CD4-positive, alpha-beta memory T cell (primary cell): ENCODE data around the gene CMIP. TPM values are rescaled to one million over a fixed set of nuclear protein-coding genes. Genes with fewer than 3 reads are reported as not detected.
A peak's percentile ranks its signal among the peaks of the same experiment; 100 is the strongest.

Experiments
- CTCF ChIA-PET: fragments of 350-600 bp; sonication (Branson Sonifier 250); formaldehyde crosslinking; loops from one replicate; lab custom pipeline; 2021; ENCODE audit warnings: inconsistent platforms; ENCODE audit not compliant: partially characterized antibody; lab: Charles Lee
- POLR2A ChIA-PET: fragments of 350-600 bp; sonication (Branson Sonifier 250); formaldehyde crosslinking; loops from one replicate; lab custom pipeline; 2021; ENCODE audit not compliant: partially characterized antibody; lab: Charles Lee
- DNase-seq, 5 donors: peaks; one replicate each; pipeline versions ENCODE4 v3.0.0 to v3.0.0-alpha.2; 2020 to 2022; ENCODE audit warnings: mixed read lengths in 1 of 5
- H3K27ac ChIP-seq: one replicate; pipeline ENCODE4 v1.7.0; 2013; ENCODE audit warnings: low read depth, low read length
- H3K27me3 ChIP-seq: 2 replicates; pipeline ENCODE4 v1.7.0; 2013; ENCODE audit warnings: mild to moderate bottlenecking, low read length, moderate library complexity; ENCODE audit not compliant: insufficient read depth
- H3K36me3 ChIP-seq: 2 replicates; pipeline ENCODE4 v1.7.0; 2013; ENCODE audit warnings: mild to moderate bottlenecking, low read length, moderate library complexity; ENCODE audit not compliant: insufficient read depth
- H3K4me1 ChIP-seq: 2 replicates; pipeline ENCODE4 v1.7.0; 2013; ENCODE audit warnings: mild to moderate bottlenecking, low read length, moderate library complexity; ENCODE audit not compliant: insufficient read depth
- H3K4me3 ChIP-seq, 2 donors: one replicate each; pipeline ENCODE4 v1.7.0; 2013; ENCODE audit warnings: low read length in 2 of 2, mild to moderate bottlenecking in 1 of 2
- H3K9me3 ChIP-seq, 2 donors: one replicate each; pipeline ENCODE4 v1.7.0; 2013; ENCODE audit warnings: low read length in 2 of 2, control low read depth in 1 of 2; ENCODE audit not compliant: control insufficient read depth in 1 of 2
- H3K27ac Mint-ChIP-seq, 7 donors: one replicate each; pipeline ENCODE4 v1.8.0; 2020 to 2021; ENCODE audit warnings: mixed read lengths in 7 of 7, mild to moderate bottlenecking in 6 of 7, inconsistent platforms in 3 of 7, moderate library complexity in 3 of 7
- H3K27me3 Mint-ChIP-seq, 2 donors: one replicate each; pipeline ENCODE4 v1.8.0; 2020 to 2021; ENCODE audit warnings: mixed read lengths in 2 of 2
- H3K36me3 Mint-ChIP-seq, 2 donors: one replicate each; pipeline ENCODE4 v1.8.0; 2020 to 2021; ENCODE audit warnings: mixed read lengths in 2 of 2, inconsistent platforms in 1 of 2, mild to moderate bottlenecking in 1 of 2
- H3K4me1 Mint-ChIP-seq, 4 donors: one replicate each; pipeline ENCODE4 v1.8.0; 2020 to 2021; ENCODE audit warnings: mixed read lengths in 4 of 4, mild to moderate bottlenecking in 1 of 4
- H3K4me3 Mint-ChIP-seq, 8 donors: one replicate each; pipeline ENCODE4 v1.8.0; 2020 to 2021; ENCODE audit warnings: mixed read lengths in 8 of 8, mild to moderate bottlenecking in 7 of 8, moderate library complexity in 6 of 8, inconsistent platforms in 3 of 8
- H3K9me3 Mint-ChIP-seq, 8 donors: one replicate each; pipeline ENCODE4 v1.8.0; 2020 to 2021; ENCODE audit warnings: mixed read lengths in 8 of 8, mild to moderate bottlenecking in 5 of 8, inconsistent platforms in 3 of 8, moderate library complexity in 1 of 8
- intact Hi-C: fragments of 100-400 bp; cut with micrococcal nuclease; formaldehyde crosslinking; loops from one replicate; pipeline ENCODE4 v1.15.1; 2023
- polyA plus RNA-seq, 2 donors: library from polyadenylated mRNA; unstranded; fragments of 300-500 nt; fragmentation: Illumina TruSeq; gene quantifications; one replicate each; pipeline ENCODE4 v1.2.3, GENCODE V29; 2021
- total RNA-seq, 2 experiments: library from RNA; stranded (reverse); gene quantifications; one replicate each; pipeline ENCODE4 v1.2.3, GENCODE V29; 2021

CMIP gene
- total and polyA plus RNA-seq, 4 experiments from 2014 or later, result 0.84 to 36.4 (median 33.2) TPM; not detected in 1

GRCh38 chr16:81502396-81503070 lies 57.9 kb downstream of the CMIP start:
- Mint-ChIP-seq H3K27ac (peak overlapping the region in 3 of 7 donors; percentile 42 to 74 (median 73)), H3K36me3 (peaks cover 0 to 3% of the 10 kb centered on the region in 2 donors), H3K27me3 (no peaks in the 10 kb centered on the region), H3K4me1 (peaks cover 18 to 58% (median 34%) of the 10 kb centered on the region in 4 donors), H3K4me3 (no peak overlapping the region), H3K9me3 (peaks cover 0 to 2% (median 0%) of the 10 kb centered on the region in 8 donors)
- no peak for DNase-seq
- Histone ChIP-seq H3K9me3 (no peaks in the 10 kb centered on the region), H3K36me3 (no peaks in the 10 kb centered on the region), H3K4me1 (peaks cover 8% of the 10 kb centered on the region), H3K27ac (no peak overlapping the region), H3K4me3 (no peak overlapping the region), H3K27me3 (no peaks in the 10 kb centered on the region)
- CTCF ChIA-PET, result no interaction called here
- intact Hi-C loops, result no loop called here
- POLR2A ChIA-PET, result no interaction called here

GRCh38 chr16:81505011-81505661 lies 60.5 kb downstream of the CMIP start:
- ChIA-PET CTCF (interaction anchor here (0.9 kb wide), 1 partner anchor 23 kb away, joined by 4 read pairs; no protein-coding TSS in a partner anchor), POLR2A (no interaction called here)
- peaks cover 12 to 48% (median 19%) of the 10 kb centered on the region in 4 donors for H3K4me1 Mint-ChIP-seq
- intact Hi-C loops, result no loop called here
- H3K9me3 Mint-ChIP-seq, result peaks cover 0 to 2% (median 0%) of the 10 kb centered on the region in 8 donors
- H3K36me3 Mint-ChIP-seq, result peaks cover 0 to 1% of the 10 kb centered on the region in 2 donors
- Histone ChIP-seq H3K27me3 (no peaks in the 10 kb centered on the region), H3K4me3 (no peak overlapping the region), H3K36me3 (no peaks in the 10 kb centered on the region), H3K9me3 (no peaks in the 10 kb centered on the region), H3K27ac (no peak overlapping the region), H3K4me1 (peaks cover under 1% of the 10 kb centered on the region)
- H3K4me3 Mint-ChIP-seq, result no peak overlapping the region
- H3K27ac Mint-ChIP-seq, result peak overlapping the region in 3 of 7 donors; percentile 27 to 43 (median 35)
- H3K27me3 Mint-ChIP-seq, result no peaks in the 10 kb centered on the region
- DNase-seq, result no peak

GRCh38 chr16:81509404-81509803 lies 64.8 kb downstream of the CMIP start:
- Mint-ChIP-seq H3K9me3 (no peaks in the 10 kb centered on the region), H3K36me3 (peaks cover 0 to 4% of the 10 kb centered on the region in 2 donors), H3K4me1 (peaks cover 12 to 44% (median 13%) of the 10 kb centered on the region in 4 donors), H3K27ac (peak overlapping the region in 1 of 7 donors; percentile 70), H3K4me3 (no peak overlapping the region), H3K27me3 (no peaks in the 10 kb centered on the region)
- intact Hi-C loops, result no loop called here
- Histone ChIP-seq H3K27ac (no peak overlapping the region), H3K4me3 (no peak overlapping the region), H3K36me3 (no peaks in the 10 kb centered on the region), H3K9me3 (no peaks in the 10 kb centered on the region), H3K27me3 (no peaks in the 10 kb centered on the region), H3K4me1 (peaks cover 8% of the 10 kb centered on the region)
- no peak for DNase-seq
- ChIA-PET CTCF (no interaction called here), POLR2A (no interaction called here)

- POLR2A ChIA-PET, result no interaction called here
- H3K36me3 Mint-ChIP-seq, result peaks cover 0 to 4% of the 10 kb centered on the region in 2 donors
- CTCF ChIA-PET, result no interaction called here
- no peaks in the 10 kb centered on the region for H3K27me3 Mint-ChIP-seq
- no peaks in the 10 kb centered on the region for H3K9me3 Mint-ChIP-seq
- intact Hi-C loops, result no loop called here
- H3K36me3 ChIP-seq, result no peaks in the 10 kb centered on the region
- peak overlapping the region in 1 of 7 donors; percentile 35 for H3K27ac Mint-ChIP-seq
- H3K4me1 ChIP-seq, result peaks cover 8% of the 10 kb centered on the region
- H3K4me3 ChIP-seq, result no peak overlapping the region
- no peak for DNase-seq
- no peak overlapping the region for H3K27ac ChIP-seq
- no peak overlapping the region for H3K4me3 Mint-ChIP-seq
- H3K27me3 ChIP-seq, result no peaks in the 10 kb centered on the region
- H3K4me1 Mint-ChIP-seq, result peaks cover 11 to 42% (median 12%) of the 10 kb centered on the region in 4 donors
- H3K9me3 ChIP-seq, result no peaks in the 10 kb centered on the region
Observed at GRCh38 chr16:81510016-81510415, 65.4 kb downstream of the CMIP start.

GRCh38 chr16:81511371-81511770 lies 66.8 kb downstream of the CMIP start:
- no peak for DNase-seq
- intact Hi-C loops, result no loop called here
- ChIA-PET CTCF (no interaction called here), POLR2A (no interaction called here)
- Mint-ChIP-seq H3K4me1 (peaks cover 9 to 32% (median 11%) of the 10 kb centered on the region in 4 donors), H3K9me3 (no peaks in the 10 kb centered on the region), H3K36me3 (peaks cover 1 to 10% of the 10 kb centered on the region in 2 donors), H3K27me3 (no peaks in the 10 kb centered on the region), H3K27ac (peak overlapping the region in 3 of 7 donors; percentile 14 to 60 (median 23)), H3K4me3 (no peak overlapping the region)
- H3K36me3 ChIP-seq, result no peaks in the 10 kb centered on the region
- no peak overlapping the region for H3K27ac ChIP-seq
- peaks cover 8% of the 10 kb centered on the region for H3K4me1 ChIP-seq
- no peaks in the 10 kb centered on the region for H3K27me3 ChIP-seq
- H3K9me3 ChIP-seq, result no peaks in the 10 kb centered on the region
- no peak overlapping the region for H3K4me3 ChIP-seq

GRCh38 chr16:81513204-81514040 lies 68.8 kb downstream of the CMIP start:
- DNase-seq, result no peak
- H3K27me3 ChIP-seq, result no peaks in the 10 kb centered on the region
- peaks cover 8% of the 10 kb centered on the region for H3K4me1 ChIP-seq
- Mint-ChIP-seq H3K36me3 (peaks cover 3 to 13% of the 10 kb centered on the region in 2 donors), H3K27me3 (no peaks in the 10 kb centered on the region), H3K4me3 (peak overlapping the region in 1 of 8 donors; percentile 40), H3K9me3 (no peaks in the 10 kb centered on the region), H3K4me1 (peaks cover 6 to 28% (median 9%) of the 10 kb centered on the region in 4 donors), H3K27ac (peak overlapping the region; percentile 19 to 96 (median 80))
- no peaks in the 10 kb centered on the region for H3K36me3 ChIP-seq
- no peak overlapping the region for H3K27ac ChIP-seq
- intact Hi-C loops, result no loop called here
- ChIA-PET CTCF (no interaction called here), POLR2A (no interaction called here)
- no peaks in the 10 kb centered on the region for H3K9me3 ChIP-seq
- no peak overlapping the region for H3K4me3 ChIP-seq
